Smooth muscle cell (in vitro differentiated cells): ENCODE results near the gene RTKN2. TPM values are rescaled to one million over a fixed set of nuclear protein-coding genes. Genes with fewer than 3 reads are reported as not detected.

ENCODE experiments used
- DNase-seq: peaks from one replicate; lab custom pipeline; 2025; ENCODE audit not compliant: unreplicated experiment; lab: John Stamatoyannopoulos, UW
- H2AFZ ChIP-seq: fragments of 200-600 bp; sonication (generic); 2 replicates; pipeline ENCODE4 v1.6.0; 2016; ENCODE audit warnings: antibody characterized with exemption, low read depth, mild to moderate bottlenecking
- H3F3A ChIP-seq: fragments of 200-600 bp; sonication (generic); 2 replicates; pipeline ENCODE4 v1.6.0; 2017; ENCODE audit warnings: antibody characterized with exemption, low read depth
- H3K27ac ChIP-seq: fragments of 200-600 bp; sonication (generic); 2 replicates; pipeline ENCODE4 v1.5.1; 2016; ENCODE audit warnings: low read depth, mild to moderate bottlenecking
- H3K27me3 ChIP-seq: fragments of 200-600 bp; sonication (generic); 2 replicates; pipeline ENCODE4 v1.6.1; 2016; ENCODE audit warnings: low read depth, mild to moderate bottlenecking
- H3K36me3 ChIP-seq: fragments of 200-600 bp; sonication (generic); 2 replicates; pipeline ENCODE4 v1.5.1; 2016; ENCODE audit warnings: low read depth
- H3K4me1 ChIP-seq: fragments of 200-600 bp; sonication (generic); 2 replicates; pipeline ENCODE4 v1.5.1; 2016; ENCODE audit warnings: low read depth
- H3K4me2 ChIP-seq: fragments of 200-600 bp; sonication (generic); 2 replicates; pipeline ENCODE4 v1.6.0; 2016; ENCODE audit warnings: mild to moderate bottlenecking
- H3K4me3 ChIP-seq: fragments of 200-600 bp; sonication (generic); 2 replicates; pipeline ENCODE4 v1.5.1; 2016; ENCODE audit warnings: mild to moderate bottlenecking
- H3K79me2 ChIP-seq: fragments of 200-600 bp; sonication (generic); 2 replicates; pipeline ENCODE4 v1.6.0; 2016; ENCODE audit warnings: low read depth, mild to moderate bottlenecking
- H3K9ac ChIP-seq: fragments of 200-600 bp; sonication (generic); 2 replicates; pipeline ENCODE4 v1.6.0; 2016; ENCODE audit warnings: low read depth
- H3K9me3 ChIP-seq: fragments of 200-600 bp; sonication (generic); replicated peaks from 2 replicates; pipeline ENCODE4 v1.5.1; 2016; ENCODE audit warnings: low read depth
- H4K20me1 ChIP-seq: fragments of 200-600 bp; sonication (generic); 2 replicates; pipeline ENCODE4 v1.6.0; 2016; ENCODE audit warnings: low read depth
- CTCF ChIP-seq: fragments of 200-600 bp; sonication (generic); IDR thresholded peaks from 2 replicates; pipeline ENCODE4 v1.5.1; 2017; ENCODE audit warnings: borderline replicate concordance, mild to moderate bottlenecking, antibody characterized with exemption; ENCODE audit not compliant: insufficient read depth, poor library complexity, severe bottlenecking
- WGBS: methylation state at CpG from one replicate; pipeline ENCODE4 v1.1.7; 2016; ENCODE audit warnings: low lambda C conversion rate; 5-methylcytosine and 5-hydroxymethylcytosine counted together
- polyA plus RNA-seq: library from polyadenylated mRNA; unstranded; fragments of >200 nt; fragmentation: Nextera tagmentation; extraction: Ambion mirVana; gene quantifications from 2 replicates; pipeline ENCODE4 v1.2.1, GENCODE V29; 2016
- total RNA-seq: library from RNA; depleted of rRNA; stranded (reverse); fragments of >200 nt; gene quantifications from 2 replicates; pipeline ENCODE4 v1.2.3, GENCODE V29; 2014

RTKN2 gene
- total and polyA plus RNA-seq, 2 experiments from 2014 or later: 1.6 to 4.9 TPM

- H2AFZ ChIP-seq: no peak overlapping the region
- 53% methylated on average over 4 of the region's 4 CpGs for WGBS
- no peaks in the 10 kb centered on the region for H3K9me3 ChIP-seq
- no peaks in the 10 kb centered on the region for H3K36me3 ChIP-seq
- H3K79me2 ChIP-seq: no peaks in the 10 kb centered on the region
- H3K9ac ChIP-seq: no peak overlapping the region
- TF ChIP-seq CTCF: no peak
- no peaks in the 10 kb centered on the region for H3K4me1 ChIP-seq
- no peaks in the 10 kb centered on the region for H3K27me3 ChIP-seq
- H3K27ac ChIP-seq: no peak overlapping the region
- no peak for DNase-seq
- H4K20me1 ChIP-seq: no peaks in the 10 kb centered on the region
- H3K4me3 ChIP-seq: no peak overlapping the region
- no peaks in the 10 kb centered on the region for H3F3A ChIP-seq
- H3K4me2 ChIP-seq: no peak overlapping the region
Observed at GRCh38 chr10:62162261-62162981, 106.2 kb downstream of the RTKN2 start.

GRCh38 chr10:62159351-62159750, 109.3 kb downstream of the RTKN2 start:
- H3K9me3 ChIP-seq: no peaks in the 10 kb centered on the region
- H3K4me1 ChIP-seq: no peaks in the 10 kb centered on the region
- H3K4me2 ChIP-seq: no peak overlapping the region
- no peak overlapping the region for H2AFZ ChIP-seq
- H3K4me3 ChIP-seq: no peak overlapping the region
- H3K27ac ChIP-seq: no peak overlapping the region
- no peak overlapping the region for H3K9ac ChIP-seq
- H3K36me3 ChIP-seq: no peaks in the 10 kb centered on the region
- H3K79me2 ChIP-seq: no peaks in the 10 kb centered on the region
- H3F3A ChIP-seq: no peaks in the 10 kb centered on the region
- DNase-seq: no peak
- H4K20me1 ChIP-seq: no peaks in the 10 kb centered on the region
- TF ChIP-seq CTCF: no peak
- 98% methylated on average over 3 of the region's 3 CpGs for WGBS
- no peaks in the 10 kb centered on the region for H3K27me3 ChIP-seq

GRCh38 chr10:62157601-62158000, 111.0 kb downstream of the RTKN2 start:
- H3K79me2 ChIP-seq: no peaks in the 10 kb centered on the region
- H3K4me3 ChIP-seq: no peak overlapping the region
- no peak for DNase-seq
- no peak overlapping the region for H3K27ac ChIP-seq
- no peaks in the 10 kb centered on the region for H4K20me1 ChIP-seq
- WGBS: 94% methylated on average over 3 of the region's 3 CpGs
- TF ChIP-seq CTCF: no peak
- H3K27me3 ChIP-seq: no peaks in the 10 kb centered on the region
- no peaks in the 10 kb centered on the region for H3K4me1 ChIP-seq
- no peaks in the 10 kb centered on the region for H3K36me3 ChIP-seq
- no peak overlapping the region for H3K4me2 ChIP-seq
- no peaks in the 10 kb centered on the region for H3K9me3 ChIP-seq
- no peaks in the 10 kb centered on the region for H3F3A ChIP-seq
- H2AFZ ChIP-seq: no peak overlapping the region
- H3K9ac ChIP-seq: no peak overlapping the region

GRCh38 chr10:62155054-62155680, 113.5 kb downstream of the RTKN2 start:
- H3K9me3 ChIP-seq: no peaks in the 10 kb centered on the region
- H3K36me3 ChIP-seq: no peaks in the 10 kb centered on the region
- no peaks in the 10 kb centered on the region for H4K20me1 ChIP-seq
- H3F3A ChIP-seq: no peaks in the 10 kb centered on the region
- no peak for TF ChIP-seq CTCF
- H3K4me2 ChIP-seq: no peak overlapping the region
- no peak overlapping the region for H3K27ac ChIP-seq
- H3K79me2 ChIP-seq: no peaks in the 10 kb centered on the region
- no peak overlapping the region for H2AFZ ChIP-seq
- no peaks in the 10 kb centered on the region for H3K4me1 ChIP-seq
- no peak overlapping the region for H3K4me3 ChIP-seq
- H3K9ac ChIP-seq: no peak overlapping the region
- no peak for DNase-seq
- 75% methylated on average over 7 of the region's 7 CpGs for WGBS
- no peaks in the 10 kb centered on the region for H3K27me3 ChIP-seq
